Superior temporal gyrus (tissue), 1 donor: Measurements from ENCODE around the gene CIRBP.
"Not testable (repeated sequence)": the region's sequence is repeated elsewhere in the genome, so short reads cannot be mapped to it uniquely, and the experiment has no call there.

Experiments
- DNase-seq: peaks from one replicate; pipeline ENCODE4 v3.0.0-alpha.2; 2016; ENCODE audit errors: extremely low spot score

CIRBP gene

DNA sequence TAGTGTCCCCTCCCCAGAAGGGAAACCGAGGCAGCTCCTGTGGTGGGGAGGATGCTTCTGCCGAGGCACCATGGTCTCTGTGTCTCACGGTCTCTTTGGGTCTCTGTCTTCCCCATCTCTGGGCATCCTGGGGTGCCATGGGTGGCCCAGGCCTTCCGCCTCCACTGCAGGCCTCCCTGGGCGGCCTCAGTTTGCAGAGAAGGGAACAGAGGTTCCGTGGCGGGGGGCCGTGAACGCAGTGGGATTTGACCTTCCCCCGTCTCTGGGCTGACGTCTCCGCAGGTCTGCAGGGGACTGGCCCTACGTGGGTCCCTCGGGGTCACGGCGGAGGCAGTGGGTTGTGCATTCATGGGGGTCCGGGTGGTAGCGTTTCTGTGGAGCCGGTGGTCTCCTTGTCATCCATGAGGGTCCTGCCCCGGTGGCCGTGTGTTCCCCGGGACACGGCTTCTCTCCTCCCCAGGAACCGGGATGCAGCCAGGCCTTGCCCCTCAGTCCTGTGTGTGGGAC is 21.1 kb downstream of the CIRBP start:
- DNase-seq = no peak

DNA sequence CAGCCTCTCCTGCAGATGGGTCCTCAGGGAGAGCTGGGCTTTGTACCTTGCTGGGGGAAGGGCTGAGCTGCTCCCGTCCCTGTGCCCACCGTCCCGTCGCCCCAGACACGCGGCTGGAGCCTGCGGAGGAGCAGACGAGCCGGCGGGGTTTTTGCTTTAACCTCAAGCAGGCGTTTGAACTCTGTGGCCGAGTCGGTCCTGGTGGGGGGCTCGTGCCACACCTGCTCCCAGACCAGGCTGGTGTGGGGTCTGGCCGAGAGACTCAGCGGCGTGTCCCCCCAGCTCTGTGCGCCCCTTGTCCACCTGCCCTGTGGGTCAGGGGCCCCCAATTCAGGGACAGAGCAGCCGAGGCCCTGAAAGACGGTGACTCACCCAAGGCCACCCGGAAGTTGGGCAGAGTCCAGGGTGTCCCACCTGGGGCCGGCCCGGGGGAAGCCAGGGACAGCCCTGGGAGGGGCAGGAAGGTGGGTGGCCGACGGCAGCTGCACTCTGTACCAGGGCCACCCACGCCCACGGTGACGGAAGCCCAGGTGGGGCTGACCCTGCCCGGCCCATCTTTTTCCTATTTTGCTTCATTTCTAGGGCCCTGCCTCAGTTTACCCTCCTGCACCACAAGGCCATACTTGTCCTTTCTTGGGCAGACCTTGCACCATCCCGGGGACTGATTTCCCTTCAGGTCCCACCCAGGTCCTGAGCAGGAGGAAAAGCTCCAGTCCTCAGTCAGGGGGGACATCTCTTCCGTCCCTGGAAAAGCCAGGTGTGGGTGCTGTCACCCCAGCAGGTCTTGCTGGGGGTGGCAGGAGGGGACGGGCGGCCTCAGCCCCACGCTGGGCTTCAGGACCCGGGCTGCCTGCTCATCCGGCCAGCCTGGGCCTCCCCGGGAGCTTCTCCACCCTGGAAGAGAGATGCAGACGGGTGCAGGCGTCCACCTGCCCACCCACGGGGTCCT is 21.8 kb downstream of the CIRBP start:
- DNase-seq = no peak

DNA sequence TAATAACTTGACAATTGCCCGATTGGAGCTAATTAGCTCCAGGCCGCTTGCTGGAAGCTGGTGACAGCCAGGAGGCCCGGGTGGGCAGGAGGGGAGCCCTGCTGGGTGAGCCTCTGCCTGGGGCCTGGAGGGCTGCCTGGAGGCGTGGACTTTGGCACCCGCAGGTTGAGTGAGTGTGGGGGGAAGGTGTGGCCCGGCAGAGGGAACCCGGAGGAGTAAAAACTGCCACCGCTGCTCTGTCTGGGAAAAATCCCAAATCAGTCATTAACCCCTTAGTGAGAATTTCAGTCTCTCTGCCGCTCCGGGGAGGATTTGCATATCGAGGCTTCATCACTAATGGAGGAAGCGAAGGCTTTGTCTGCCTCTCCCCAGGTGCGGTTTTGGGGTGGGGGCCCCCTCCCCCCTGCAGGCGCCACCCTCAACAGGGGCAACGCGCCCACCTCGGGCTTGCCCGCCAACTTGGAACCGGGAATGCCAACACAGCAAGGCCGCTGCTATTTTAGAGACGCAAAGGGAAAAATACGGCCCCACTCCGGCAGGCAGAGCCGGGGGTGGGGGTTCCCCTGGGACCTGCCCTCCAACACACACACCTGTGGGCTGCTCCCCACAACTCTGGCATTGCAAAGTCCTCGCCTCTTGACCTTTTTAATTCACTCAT is 22.8 kb downstream of the CIRBP start:
- no peak for DNase-seq

DNA sequence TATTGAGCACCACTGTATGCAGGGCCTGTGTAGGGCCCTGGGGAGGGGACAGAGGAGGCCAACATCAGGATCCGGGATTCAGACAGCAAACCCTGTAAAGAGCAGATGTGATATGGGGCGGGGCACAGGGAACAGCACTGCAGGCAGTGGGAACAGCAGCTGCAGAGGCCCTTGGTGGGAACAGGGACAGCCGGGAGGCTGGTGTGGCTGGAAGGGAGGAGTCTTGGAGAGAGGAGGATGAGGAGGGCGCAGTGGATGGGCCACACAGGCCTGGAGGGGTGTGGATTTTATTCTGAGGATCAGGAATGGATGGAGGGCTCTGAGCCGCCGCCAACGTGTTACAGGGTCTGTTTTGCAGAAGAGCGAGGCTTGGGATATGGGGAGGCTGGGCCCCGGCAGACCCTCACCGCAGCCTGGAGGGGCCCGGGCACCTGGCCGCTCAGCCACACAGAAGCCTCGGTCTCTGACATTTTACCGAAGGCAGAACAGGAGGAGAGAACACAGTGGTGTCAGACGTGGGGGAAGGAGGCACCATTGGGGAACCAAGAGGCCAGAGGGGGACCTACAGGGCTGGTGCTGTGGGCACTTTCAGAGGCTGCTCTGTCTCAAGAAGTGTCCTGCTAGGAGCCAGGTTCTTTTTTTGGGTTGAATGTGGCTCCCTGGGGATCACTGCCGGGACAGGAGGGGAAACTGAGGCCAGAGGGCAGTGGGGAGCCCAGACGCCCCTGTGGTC is 23.5 kb downstream of the CIRBP start:
- no peak for DNase-seq

DNA sequence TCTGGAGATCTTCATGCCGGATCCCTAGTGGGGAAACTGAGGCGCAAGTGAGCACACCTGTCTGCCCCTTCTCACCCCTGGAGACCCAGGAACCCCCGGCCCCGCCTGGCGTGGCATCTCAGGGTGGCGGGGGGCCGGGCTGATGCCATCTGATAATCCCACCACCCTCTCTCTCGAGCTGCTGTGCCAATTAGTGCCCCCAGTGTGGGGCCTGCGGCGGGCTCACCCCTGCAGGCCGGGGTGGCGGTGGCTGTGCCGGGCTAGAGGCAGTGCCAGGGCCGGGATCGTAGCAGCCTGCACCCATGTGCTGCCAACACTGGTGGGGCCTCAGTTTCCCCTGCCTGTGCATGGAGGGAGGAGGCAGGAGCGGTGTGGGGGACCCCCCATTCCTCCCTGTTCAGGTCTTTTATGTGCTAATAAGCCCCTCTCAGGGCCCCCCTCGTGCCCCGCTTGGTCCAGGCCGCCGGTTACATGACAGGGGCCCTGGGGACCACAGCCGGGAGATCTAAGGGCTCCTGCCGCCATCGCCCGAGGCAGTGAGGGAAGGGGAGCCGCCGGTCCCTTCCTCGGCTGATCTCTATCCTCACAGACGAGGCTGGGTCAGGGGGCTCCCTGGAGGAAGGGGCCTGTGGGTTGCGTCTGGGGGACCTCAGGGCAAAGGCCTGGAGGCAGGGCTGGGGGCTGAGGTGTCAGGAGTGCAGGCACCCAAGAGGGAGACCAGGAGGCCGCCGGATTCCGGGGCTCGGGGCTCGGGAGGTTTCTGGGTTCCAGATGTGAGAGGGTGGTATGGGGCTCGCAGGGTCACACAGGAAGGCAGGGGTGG is 24.9 kb downstream of the CIRBP start:
- DNase-seq = no peak

DNA sequence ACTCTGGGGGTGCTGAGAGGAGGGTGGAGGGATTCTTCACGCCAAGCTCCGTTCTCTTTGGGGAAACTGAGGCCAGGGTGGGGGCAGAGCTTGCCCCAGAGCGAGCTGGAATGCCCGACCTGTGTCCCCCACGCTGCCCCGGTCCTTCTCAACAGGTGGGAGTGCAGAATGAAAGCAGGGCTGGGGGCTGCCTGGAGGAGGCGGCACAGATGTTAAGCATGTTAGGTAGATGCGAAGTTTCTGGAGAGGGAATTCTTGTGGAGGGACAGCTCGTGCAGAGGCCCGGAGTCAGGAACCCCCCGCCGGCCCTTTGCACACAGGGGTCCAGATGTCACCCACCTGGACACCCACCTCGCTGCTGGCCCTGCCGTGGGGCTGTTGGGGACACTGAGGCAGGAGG is 25.6 kb downstream of the CIRBP start:
- no peak for DNase-seq

DNA sequence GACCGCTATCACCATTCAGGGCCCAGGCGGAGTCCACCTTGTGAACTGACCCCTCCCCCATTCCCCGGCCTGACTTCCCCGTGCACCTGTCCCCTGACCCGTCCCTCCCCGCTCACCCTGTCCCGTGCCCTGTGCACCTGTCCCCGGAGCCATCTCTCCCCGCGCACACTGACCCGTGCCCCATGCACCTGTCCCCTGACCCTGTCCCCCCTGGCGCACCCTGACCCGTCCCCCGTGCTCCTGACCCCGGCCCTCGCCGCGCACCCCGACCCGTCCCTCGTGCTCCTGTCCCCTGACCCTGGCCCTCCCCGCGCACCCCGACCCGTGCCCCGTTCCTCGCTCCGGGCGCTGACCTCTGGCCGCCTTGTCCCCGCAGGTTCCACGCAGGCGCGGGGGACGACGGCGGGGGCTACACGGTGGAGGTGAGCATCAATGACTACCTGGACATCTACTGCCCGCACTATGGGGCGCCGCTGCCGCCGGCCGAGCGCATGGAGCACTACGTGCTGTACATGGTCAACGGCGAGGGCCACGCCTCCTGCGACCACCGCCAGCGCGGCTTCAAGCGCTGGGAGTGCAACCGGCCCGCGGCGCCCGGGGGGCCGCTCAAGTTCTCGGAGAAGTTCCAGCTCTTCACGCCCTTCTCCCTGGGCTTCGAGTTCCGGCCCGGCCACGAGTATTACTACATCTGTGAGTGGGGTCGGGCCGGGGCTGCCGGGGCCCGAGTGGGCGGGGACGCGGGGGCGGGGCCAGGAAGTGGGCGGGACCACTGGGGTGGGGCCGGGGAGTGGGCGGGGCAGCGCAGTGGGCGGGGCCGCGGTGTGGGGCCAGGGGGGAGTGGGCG is 26.3 kb downstream of the CIRBP start:
- DNase-seq = no peak

DNA sequence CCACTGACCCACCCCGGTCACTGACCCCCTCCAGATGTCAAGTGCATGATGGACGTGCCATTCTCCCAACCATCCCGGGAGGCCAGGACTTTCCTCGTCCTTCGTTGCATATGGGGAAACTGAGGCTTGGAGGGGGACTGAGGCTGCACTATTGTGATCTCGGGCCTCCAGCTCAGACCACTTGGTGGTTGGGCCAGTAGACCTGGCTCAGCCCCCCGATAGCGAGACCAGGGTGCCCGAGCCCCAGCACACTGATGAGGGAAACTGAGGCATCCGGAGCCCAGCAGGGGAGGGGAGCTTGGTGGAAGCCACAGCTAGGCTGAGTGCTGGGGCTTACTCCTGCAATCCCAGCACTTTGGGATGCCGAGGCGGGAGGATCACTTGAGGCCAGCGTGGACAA is 26.9 kb downstream of the CIRBP start:
- no peak for DNase-seq

DNA sequence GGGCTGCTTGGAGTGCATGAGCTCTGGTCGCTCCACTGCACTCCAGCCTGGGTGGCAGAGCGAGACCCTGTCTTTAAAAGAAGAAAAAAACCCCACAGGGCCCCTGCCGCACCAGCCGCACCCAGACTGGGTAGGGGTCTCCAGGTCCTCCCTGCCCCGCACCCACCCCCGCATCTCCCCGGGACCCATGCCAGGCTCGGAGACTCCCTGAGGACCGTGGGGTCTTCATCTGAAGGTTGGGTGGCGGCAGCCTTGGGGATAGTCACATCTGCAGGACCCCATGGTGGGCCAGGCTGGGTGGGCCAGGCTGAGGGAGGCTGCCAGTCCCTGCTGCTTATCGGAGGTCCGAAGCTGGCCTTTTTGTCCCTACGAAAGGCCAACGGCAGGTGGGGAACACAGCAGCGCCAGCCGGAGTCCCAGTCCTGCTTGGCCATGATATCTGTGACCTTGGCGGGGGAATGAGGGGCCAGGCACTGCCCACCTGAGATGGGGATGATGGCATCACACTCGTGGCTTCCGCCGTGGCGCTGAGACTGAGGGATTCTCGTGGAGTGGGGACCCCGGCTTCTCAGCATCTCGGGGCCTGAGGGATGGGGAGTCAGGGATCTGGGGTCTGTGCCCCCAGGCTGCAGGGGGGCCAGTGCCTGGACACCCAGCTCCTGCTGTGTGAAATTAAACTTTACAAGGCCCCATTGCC is 27.6 kb downstream of the CIRBP start:
- no peak for DNase-seq

DNA sequence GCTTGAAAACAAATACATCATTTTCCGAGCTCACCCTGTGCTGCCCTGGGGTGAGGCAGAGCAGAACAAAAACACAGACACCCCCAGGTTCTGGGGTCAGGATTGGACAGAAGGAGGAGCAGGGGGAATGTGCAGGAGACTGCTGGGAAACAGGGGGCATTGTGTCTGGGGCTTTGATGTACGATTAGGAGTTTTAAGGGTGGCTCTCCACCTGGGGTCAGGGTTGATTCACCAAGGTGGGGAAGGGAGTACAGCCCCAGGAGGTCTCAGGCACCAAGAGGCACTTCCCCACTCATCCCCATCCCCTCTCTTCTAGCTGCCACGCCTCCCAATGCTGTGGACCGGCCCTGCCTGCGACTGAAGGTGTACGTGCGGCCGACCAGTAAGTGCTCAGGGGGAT is 29.1 kb downstream of the CIRBP start:
- no peak for DNase-seq

DNA sequence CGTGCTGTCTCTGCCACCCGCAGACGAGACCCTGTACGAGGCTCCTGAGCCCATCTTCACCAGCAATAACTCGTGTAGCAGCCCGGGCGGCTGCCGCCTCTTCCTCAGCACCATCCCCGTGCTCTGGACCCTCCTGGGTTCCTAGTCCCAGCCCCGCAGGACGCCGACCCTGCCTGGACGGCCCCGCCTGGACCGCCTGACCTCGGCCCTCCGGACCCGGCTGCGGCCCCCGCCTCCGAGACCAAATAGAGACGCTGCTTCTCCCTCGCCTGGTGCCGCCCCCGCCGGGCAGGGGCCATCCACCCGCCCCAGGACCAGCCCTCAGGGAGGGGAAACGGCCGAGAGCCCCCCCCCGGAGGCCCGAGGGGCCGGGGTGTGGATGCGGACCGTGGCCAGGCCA is 30.7 kb downstream of the CIRBP start:
- no peak for DNase-seq

DNA sequence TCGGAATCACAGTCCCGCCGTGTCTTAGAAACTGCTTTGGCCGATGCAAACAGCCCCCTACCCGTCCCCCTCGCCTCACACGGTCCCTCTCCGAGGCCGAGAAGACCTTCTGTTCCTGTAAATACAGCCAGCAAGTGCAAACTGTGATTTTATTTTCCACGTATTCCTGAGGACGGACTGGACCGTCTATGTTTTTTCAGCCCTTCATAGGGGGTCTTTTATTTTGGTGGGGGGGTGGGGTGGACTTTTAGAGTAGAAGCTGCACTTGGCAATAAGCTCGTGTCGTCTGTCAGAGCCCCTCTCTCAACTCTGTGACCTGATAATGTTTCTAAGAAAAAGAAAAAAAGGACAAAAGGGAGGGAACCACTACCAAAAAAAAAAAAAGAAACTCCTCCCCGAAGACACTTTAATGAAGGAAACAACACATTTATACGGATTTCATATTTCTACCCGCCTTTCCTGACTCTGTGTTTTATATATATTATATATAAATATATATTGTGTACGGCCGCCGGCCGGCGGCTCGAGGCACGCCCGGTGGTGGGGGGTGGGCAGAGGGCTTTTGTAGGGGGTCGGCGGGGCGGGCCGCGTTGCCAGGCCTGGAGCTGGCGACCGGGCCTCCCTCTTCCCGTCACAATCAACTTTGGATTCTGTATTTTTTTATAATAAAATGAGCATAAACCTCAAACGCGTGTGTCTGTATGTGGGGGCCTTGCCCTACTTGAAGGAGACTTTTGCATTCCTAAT is 31.8 kb downstream of the CIRBP start:
- no peak for DNase-seq

DNA sequence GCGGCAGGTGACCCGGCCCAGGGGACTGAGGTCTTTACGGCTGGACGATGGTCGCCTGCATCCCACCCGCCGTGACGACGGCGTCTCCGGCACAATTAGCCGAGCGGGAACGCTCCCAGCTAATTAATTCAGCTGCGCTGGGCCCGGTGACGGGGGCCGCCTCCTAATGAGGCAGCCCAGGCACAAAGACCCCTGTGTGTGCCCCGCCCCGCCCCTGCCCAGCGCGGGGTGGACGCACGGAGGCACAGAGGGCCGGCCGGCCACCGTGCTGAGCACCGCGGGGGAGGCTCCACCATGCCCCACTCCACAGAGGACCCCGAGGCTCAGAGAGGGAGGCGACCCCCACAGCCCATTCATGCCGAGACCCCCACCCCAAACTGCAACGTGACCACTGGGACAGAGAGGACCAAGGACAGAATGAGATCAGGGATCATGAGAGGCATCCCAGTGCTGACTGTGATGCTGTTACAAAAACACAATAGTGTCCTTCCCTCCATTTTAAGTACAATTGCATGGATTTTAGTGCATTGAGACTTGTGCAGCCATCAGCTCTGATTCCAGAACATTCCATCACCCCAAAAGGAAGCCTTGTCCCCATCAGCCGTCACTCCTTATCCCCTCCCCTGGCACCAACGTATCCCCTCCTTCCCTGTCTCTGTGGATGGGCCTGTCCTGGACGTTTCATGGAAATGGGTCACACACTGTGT is 33.6 kb downstream of the CIRBP start:
- DNase-seq = peak; percentile 78

DNA sequence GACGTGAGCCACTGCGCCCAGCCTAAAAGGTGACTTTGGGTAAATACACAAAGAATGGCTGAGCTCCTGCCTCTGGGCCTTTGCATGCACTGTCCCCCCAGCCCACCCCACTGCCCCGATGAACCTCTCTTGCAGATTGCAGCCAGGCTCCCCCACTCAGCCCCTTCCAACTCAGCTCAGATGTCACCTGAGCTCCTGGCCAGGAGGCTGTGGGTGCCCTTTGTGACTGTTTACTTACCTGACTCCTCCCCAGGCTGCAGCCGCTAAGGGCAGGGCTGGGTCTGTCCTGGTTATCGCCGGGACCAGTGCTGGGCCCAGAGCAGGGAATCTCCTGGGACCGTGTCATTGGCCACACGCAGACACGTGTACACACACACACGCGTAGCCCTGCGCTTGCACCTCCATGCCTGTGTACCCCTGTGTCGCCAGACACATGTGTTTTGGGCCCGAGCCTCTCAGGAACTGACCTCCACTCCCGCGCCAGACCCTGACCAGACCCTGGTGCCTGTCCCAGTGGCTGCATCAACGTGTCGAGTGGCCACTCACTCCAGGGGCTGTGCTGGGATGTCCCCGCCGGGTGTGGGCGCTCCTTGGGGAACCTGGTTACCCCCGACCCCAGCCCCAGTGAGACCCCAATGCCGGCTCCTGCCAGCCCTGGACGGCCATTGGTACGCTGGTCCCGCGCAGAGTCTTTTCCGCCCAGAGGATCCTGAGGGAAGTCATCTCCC is 35.2 kb downstream of the CIRBP start:
- no peak for DNase-seq

DNA sequence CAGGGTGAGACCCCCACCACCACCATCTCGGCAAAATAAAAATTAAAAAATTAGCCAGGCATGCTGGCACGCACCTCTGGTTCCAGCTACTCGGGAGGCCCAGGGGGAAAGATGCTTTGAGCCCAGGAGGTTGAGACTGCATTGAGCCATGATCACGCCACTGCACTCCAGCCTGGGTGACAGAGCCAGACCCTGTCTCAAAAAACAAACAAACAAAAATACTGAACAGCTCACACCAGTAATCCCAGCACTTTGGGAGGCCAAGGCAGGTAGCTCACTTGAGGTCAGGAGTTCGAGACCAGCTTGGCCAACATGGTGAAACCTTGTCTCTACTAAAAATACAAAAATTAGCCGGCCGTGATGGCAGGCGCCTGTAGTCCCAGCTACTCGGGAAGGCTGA is 36.2 kb downstream of the CIRBP start:
- not testable (repeated sequence) for DNase-seq

DNA sequence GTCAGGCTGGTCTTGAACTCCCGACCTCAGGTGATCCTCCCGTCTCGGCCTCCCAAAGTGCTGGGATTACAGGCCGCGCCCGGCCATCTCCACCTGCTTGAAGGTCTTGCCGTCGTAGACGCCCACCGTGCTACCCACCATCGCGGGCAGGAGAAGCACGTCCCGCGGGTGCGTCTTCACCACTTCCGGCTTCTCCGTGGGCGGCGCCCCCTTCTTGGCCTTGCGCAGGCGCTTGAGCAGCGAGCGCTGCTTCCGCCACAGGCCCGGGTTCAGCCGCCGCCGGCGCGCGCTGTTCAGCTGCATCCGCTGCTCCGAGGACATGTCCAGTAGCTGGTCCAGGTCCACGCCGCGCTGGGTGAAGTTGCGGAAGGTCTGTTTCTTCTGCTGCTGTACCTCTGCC is 38.2 kb downstream of the CIRBP start:
- DNase-seq = no peak

DNA sequence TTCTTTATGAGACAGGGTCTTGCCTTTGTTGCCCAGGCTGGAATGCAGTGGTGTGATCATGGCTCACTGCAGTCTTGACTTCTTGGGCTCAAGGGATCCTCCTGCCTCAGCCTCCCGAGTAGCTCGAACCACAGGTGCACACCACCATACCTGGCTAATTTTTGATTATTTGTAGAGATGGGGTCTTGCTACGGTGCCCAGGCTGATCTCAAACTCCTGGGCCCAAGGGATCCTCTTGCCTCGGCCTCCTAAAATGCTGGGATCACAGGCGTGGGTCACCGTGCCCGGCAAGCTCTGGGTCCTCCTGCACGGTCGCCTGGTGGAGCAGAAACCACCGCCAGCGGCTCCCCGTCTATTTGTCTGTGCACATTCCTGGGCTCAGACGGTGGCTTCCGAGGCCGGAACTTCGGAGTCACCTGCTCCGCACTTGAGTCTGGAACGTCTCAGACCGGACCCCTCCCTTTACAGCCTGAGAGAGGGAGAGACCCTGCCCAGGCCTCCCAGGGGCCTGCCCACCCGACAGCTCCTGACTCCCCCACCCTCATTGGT is 38.7 kb downstream of the CIRBP start:
- DNase-seq = no peak

DNA sequence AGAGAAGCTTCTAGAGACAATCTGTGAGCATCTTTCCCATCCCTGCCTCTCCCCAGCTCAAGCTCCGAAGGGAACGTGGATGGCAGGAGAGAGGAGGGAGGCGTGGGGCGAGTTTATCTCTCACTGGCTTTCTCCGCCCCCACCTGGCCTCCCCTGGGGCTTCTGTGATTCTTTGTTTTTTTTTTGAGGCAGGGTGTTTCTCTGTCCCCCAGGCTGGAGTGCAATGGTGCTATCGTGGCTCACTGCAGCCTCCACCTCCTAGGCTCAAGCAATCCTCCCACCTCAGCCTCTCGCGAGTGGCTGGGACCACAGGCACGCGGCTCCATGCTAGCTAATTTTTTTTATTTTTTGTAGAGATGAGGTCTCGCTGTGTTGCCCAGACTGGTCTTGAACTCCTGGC is 39.6 kb downstream of the CIRBP start:
- DNase-seq = no peak
